HG02840 (cell line): ENCODE results near the gene TSPAN31.
"Not testable (repeated sequence)": the region's sequence is repeated elsewhere in the genome, so short reads cannot be mapped to it uniquely, and the experiment has no call there.

Source experiments
- ATAC-seq: cut with Tn5 transposase; IDR thresholded peaks from one replicate; pipeline ENCODE4 v1.9.1; 2021; ENCODE audit warnings: mild to moderate bottlenecking, moderate library complexity, moderate number of reproducible peaks; ENCODE audit not compliant: unreplicated experiment, low FRiP score

TSPAN31 gene

DNA sequence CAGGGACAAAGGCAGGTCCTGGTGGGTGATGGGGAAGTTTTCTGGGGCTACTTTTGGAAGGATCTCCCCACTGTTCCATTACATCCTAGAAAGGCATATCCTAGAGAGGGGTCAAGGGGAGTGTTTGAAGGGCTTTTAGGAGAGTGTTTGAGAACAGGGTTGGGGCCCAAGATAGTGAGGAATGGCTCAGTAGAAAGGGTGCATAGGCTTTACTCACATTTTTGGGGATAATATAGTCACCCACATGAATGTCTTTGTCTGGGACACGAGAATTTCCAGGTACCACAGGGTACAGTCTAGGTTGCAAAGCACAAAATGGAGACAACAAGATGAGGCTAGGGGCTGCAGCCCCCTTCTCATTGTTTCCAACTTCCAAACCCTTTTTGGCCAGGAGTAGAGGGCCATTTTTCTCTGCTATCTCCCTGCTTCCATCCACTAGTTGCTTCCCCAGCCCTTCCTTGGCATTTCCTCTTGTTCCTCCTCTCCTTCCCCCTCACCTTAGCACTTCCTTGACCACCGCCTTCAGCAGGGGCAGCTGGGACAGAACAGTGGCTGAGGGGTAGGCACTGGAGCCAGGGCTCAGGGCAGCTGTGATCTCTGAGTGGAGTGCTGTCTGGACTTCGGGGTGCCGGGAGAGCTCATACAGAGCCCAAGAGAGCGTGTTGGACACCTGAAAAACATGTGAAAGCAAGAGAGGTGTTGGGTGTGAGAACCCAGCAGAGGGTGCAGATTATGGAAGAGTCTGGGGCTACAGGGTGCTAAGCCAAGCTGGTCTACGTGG lies 19.2 kb downstream of the TSPAN31 start:
- ATAC-seq = no peak

DNA sequence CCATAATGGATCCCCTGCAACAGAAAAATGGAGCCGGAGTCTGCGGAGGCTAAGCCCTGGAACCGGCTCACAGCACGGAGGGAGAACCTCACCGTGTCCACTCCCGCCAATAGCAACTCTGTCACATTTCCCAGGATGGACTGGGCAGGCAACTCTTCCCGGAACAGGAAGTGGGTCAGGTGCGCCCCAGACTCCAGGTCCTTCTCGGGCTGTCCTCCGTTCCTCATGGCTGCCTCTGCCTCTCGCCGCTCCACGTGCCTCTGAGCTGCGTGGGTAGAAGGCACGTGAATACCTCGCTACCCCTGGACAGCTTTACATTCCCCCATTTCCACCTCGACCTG lies 19.8 kb downstream of the TSPAN31 start:
- ATAC-seq = no peak

GRCh38 chr12:57765003-57765697 lies 20.3 kb downstream of the TSPAN31 start:
- peak; percentile 34 for ATAC-seq

GRCh38 chr12:57765698-57766463 lies 21.0 kb downstream of the TSPAN31 start:
- no peak for ATAC-seq

DNA sequence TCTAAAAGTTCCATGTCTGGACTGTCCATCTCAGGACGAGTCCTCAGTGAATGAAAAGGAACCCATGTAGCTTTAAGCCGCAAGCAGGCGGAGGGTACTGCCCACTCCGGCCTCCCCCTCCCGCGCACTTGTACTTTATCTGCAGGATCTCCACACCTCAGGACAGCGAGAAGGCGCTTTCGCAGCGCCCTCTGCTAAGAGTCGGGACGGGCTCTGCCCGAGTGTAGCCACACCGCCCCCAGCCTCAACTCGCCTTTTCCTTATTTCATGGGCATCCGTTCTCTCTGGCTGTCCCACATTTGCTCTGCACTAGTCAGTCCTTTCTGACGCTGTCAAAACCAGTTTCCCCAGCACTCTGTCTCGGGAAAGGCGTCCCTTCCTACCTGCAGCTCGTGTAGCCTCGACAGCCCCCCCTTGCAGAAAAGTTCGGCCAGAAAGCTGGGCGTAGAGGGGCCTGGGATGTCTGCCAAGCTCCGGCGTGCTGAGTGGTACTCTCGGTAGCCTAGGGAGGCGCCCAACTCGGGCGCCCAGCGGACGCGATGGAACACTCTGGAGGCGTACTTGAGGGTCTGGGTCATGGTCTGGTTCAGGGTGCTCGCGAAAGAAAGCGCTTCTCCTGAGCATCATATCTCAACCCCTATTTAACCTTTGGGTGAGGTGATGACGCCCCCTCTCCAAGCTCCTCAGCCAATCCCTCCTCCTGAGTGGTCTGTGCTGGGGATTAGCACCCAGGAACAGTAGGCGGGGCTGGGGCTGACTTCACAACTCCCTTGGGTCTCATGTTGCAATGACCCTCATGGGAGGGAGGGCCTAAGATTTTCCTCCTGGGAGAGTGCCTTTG lies 21.8 kb downstream of the TSPAN31 start, which contains the start of gene CYP27B1:
Gene CYP27B1 (minus strand): TSS at position 615 of the 841 bp plus-strand sequence. CDS start 37 bp downstream, at position 578.
- no peak for ATAC-seq

DNA sequence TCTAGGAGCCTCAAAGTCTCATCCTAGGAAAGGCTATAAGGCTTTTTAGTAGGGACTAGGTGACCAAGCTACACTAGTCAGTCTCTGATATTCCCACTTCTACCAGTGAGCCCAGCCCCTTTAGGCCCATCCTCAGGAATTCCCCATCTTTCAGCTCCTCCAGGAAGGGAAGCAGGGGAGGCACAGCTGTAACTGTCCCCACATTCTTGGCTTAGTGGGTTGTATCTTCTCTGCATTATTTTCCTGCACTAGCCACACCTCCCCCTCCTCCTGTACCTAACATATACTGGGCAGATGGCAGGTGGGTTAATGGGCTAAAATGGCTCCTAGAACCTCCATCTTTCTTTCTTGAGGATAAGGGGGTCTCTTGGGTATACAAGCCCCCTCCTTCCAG lies 22.5 kb downstream of the TSPAN31 start:
- ATAC-seq = no peak

DNA sequence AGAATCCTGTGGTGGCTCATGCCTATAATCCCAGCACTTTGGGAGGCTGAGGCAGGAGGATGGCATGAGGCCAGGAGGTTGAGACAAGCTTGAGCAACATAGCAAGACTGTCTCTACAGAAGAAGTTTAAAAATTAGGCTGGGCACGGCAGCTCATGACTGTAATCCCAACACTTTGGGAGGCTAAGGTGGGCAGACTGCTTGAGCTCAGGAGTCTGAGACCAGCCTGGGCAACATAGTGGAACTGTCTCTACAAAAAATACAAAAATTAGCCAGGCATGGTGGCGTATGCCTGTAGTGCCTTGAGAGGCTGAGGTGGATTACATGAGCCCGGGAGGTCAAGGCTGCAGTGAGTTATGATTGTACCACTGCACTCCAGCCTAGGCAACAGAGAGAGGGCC lies 23.0 kb downstream of the TSPAN31 start:
- ATAC-seq = no peak

GRCh38 chr12:57769594-57769993 lies 24.8 kb downstream of the TSPAN31 start:
- ATAC-seq = no peak

DNA sequence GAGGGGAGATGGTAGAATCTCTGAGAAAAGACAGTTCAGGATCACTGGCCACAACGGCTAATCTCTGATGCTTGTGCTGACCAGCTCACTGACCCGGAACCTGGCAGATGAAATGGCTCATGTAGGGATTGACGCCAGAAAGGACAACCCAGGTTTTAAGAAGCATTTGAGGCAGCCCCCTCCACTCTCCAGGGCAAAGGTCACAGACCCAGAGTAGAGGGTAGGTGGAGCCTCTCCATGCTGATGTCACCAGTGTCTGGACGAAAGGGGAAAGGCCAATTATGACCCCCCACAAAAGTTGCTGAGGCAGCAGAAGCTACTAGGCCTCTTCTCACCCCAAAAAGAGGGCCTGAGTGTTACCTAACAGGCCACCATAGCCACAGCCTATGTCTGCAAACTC lies 25.9 kb downstream of the TSPAN31 start:
- no peak for ATAC-seq

DNA sequence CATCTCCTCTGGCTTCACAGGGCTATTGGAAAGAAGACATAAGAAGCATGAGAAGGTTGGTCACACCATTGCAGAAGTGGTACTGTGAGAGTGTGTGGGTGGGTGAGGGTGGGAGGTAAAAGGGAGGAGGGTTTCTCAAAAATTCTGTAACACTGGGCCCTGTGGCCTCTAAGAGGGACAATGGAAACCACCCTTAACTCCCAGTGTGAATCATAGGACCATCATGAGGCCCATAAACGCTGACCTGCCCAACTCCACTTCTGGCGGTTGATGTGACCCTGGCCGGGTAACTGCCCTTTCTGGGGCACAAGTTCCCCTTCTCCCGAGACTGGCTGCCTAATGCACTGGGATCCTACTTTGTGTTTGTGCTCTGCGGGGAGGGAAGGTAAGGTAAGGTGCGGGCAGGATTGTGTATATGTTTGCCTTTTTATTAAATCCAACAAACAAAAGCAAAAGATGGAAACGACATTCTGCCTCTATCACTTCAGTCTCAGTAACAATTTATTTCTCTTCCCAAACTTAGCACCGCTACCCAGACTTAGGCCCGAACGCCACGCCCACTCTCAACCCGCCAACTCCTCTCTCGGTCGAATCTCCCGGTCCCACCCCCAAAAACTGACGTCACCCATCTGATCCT lies 26.5 kb downstream of the TSPAN31 start:
- ATAC-seq = peak; percentile 68

DNA sequence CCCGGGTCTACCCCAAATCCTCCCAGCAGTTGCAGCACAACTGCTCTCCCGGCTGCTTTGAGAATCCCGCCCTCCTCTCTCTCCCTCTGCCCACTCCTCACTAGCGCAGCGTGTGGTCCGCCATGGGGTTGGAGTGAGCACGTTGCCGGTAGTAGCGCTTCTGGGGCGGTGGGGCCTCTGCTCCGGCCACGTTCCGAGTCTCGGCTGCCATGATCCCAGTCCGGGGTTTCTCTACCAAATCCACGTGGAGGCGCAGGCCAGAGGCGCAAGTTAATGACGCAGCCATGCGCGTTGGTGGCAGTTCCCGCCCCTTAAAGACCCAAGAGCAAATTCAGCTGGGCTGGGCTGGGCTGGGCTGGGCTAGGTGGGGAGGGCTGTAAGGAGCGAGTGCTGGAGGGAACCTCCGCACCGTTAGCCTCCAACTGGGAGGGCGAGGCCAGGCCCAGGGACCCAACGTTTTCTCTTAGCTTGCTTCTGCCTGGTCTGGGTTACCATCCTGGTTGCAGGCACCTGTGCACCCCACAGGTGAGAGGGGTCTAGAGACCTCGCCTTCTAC lies 27.1 kb downstream of the TSPAN31 start, which contains the start of gene METTL1:
Gene METTL1 (minus strand): TSS at position 233 of the 556 bp plus-strand sequence. CDS start 22 bp downstream, at position 211.
- peak; percentile 78 for ATAC-seq

DNA sequence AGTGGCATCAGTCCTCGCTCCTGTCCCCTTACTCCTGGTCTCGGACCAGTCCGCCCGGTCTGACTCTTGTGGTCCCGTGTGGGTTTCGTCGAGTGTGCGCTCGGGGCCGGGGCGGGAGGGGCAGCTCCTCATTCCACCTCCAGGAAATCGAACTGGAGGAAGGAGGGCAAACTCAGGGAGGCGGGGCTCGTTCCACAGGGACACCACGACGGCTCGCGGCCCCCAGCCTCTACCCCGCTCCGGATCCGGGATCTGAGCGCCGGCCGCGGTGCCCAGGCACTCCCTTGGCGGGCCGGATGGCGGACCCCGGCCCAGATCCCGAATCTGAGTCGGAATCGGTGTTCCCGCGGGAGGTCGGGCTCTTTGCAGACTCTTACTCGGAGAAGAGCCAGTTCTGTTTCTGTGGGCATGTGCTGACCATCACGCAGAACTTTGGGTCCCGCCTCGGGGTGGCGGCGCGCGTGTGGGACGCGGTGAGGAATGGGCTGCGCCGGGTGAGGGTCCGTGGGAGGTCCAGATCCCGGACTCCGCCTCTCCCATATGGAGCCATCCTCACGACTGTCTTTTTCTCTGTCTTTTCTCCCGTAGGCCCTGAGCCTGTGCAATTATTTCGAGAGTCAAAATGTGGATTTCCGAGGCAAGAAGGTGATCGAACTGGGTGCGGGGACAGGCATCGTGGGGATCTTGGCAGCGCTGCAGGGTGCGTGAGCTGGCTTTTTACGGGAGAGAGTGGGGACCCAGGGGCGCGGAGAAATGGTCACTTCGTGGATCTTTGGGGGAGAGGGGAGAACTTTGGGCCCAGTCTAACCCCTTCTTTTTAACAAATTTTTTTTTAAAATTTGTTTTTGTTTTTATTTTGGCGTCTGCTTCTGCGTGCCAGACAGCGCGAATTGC lies 27.8 kb downstream of the TSPAN31 start, which contains the start of gene EEF1AKMT3:
Gene EEF1AKMT3 (plus strand): TSS at position 186 of the 894 bp plus-strand sequence. CDS start 111 bp downstream, at position 297.
- peak; percentile 7 for ATAC-seq

GRCh38 chr12:57774634-57775033 lies 29.8 kb downstream of the TSPAN31 start:
- not testable (repeated sequence) for ATAC-seq

- no peak for ATAC-seq
Observed at GRCh38 chr12:57775044-57775443, 30.2 kb downstream of the TSPAN31 start.

- no peak for ATAC-seq
Observed at GRCh38 chr12:57775563-57776246, 30.9 kb downstream of the TSPAN31 start.

DNA sequence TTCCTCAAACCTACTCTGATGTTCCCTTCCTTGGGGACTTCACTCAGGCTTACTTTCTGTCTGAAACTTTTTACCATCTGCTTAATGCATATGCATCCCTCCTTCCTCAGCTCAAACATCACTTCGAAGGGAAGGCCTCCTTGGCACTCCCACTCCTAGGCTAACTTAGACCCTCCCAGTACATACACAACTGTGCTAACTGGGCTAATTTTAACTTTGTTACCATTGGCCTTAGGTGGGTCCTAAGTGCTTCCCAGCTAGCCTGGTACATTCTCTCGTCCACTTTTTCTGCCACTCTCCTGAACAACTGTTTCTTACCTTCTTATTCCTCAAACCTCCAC lies 31.4 kb downstream of the TSPAN31 start:
- ATAC-seq = no peak

DNA sequence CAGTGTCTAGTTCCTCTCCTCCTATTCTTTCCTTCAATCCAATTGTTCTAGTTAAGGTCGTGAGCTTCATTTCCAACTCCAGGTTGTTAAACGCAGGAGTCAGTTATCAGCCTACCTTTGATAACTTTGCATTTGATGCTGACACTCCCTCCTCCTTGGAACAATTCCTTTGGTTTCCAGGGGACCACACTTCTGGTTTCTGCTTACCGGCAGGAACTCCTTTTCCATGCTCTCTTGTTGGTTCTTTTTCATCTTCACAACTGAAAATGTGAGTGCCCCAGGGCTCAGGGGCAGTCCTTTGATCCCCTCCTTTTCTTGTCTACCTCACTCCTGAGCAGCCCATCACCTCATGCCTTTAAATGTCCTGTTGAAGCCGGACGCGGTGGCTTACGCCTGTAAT lies 32.5 kb downstream of the TSPAN31 start:
- no peak for ATAC-seq

GRCh38 chr12:57777911-57778310 lies 33.1 kb downstream of the TSPAN31 start:
- ATAC-seq = no peak
